ENCODE measurements around the gene COLEC11. TPM values are rescaled to one million over a fixed set of nuclear protein-coding genes. Genes with fewer than 3 reads are reported as not detected.
"Not testable (repeated sequence)": the region's sequence is repeated elsewhere in the genome, so short reads cannot be mapped to it uniquely, and the experiment has no call there.

Gene COLEC11
- total RNA-seq, 4 donors from 2014 or later = 2.8 to 20.5 (median 9.1) TPM

DNA sequence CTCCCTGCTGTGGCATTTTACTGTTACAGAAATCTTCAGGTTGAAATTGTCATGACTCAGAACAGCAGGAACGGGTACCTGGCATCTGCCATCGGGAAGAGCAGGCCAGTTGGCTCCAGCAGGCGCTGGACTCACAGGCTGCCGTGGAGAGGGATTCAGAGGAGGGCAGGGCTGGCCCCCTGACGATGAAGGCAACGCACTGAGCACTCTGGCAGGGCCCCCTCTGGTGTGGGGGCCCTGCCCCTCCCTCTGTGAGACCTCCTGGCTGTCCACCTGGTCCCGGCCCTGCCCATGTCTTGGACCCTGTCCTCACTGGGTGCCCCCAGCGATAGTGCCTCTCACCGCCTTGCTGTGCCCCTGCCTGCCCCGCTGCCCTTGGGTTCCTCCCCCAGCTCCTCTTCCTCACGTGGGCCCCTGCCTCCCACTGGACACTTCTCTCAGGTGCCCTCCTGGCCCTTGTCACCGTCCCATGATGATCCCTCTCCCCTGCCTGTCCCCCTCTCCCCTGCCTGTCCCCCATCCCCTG, 39.7 kb downstream of the COLEC11 start:
- intact Hi-C loops (cut with DNase I) = no loop called here
- Histone ChIP-seq H3K36me3 (no peaks in the 10 kb centered on the region), H3K27ac (no peak overlapping the region), H3K4me1 (no peaks in the 10 kb centered on the region), H3K4me3 (replicated peaks in 1 of 3) (no peak overlapping the region), H3K27me3 (no peaks in the 10 kb centered on the region), H3K9me3 (no peaks in the 10 kb centered on the region)
- WGBS, 2 donors = 76 to 85% methylated on average over 11 to 12 of the region's 12 CpGs
- TF ChIP-seq CTCF (IDR thresholded peaks at IDR 0.05) = no peak
- no peak for TF ChIP-seq POLR2A (IDR thresholded peaks at IDR 0.05)
- DNase-seq = no peak

DNA sequence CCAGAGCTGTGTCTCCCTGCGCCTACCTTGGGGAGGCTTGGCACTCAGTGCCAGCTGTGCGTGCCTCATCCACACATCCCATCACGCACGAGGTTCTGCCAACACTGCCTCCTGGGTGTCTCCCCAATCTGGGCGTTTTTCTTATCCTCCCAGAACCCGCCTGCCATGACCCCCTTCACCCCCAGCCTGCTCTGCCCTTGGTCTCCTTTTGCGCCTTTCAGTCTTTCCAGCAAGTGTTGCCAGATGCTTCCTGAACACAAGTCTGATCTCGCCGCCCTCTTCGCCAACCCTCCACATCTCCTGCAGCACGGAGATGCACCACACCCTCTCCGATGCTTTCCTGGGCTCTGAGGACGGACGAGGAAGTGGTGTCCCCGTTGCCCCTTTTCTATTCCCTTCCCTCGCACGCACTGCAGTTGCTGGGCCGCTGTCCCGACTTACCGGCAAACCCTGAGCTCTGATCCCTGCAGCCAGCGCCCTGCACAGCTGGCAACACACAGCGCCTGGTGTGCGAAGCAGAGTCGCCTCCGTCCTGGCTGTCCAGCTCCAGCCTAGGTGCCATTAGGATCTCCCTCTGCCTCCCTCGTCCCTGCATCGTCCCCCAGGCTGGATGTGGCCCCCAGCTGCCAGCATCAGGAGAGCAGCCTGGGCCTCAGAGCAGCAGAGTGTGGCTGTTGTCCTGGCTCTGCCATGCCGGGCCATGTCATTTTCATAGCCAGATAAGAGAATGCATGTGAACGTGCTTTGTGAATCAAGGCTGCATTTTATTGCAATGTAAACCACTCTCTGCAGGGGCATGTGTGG, 40.5 kb downstream of the COLEC11 start:
- Histone ChIP-seq H3K27me3 (no peaks in the 10 kb centered on the region), H3K27ac (no peak overlapping the region), H3K9me3 (no peaks in the 10 kb centered on the region), H3K36me3 (no peaks in the 10 kb centered on the region), H3K4me1 (no peaks in the 10 kb centered on the region), H3K4me3 (replicated peaks in 1 of 3) (no peak overlapping the region)
- TF ChIP-seq CTCF (IDR thresholded peaks at IDR 0.05) (no peak), POLR2A (IDR thresholded peaks at IDR 0.05) (no peak)
- intact Hi-C loops (cut with DNase I) = no loop called here
- WGBS, 2 donors = 75 to 84% methylated on average over 29 of the region's 29 CpGs
- DNase-seq = no peak

DNA sequence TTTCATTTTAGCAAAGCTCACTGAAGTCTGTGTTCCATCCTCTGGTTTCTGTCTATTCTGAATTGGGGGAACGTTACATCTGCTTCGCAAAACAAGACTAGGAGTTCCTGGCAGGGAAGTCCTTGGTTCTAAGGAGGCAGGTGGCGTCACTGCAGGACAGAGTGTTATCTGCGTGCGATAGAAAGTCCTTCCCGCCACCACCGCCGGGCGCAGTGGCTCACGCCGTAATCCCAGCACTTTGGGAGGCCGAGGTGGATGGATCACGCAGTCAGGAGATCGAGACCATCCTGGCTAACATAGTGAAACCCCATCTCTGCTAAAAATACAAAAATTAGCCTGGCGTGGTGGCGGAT, 41.0 kb downstream of the COLEC11 start:
- H3K4me3 ChIP-seq (replicated peaks in 1 of 3); H3K4me1 ChIP-seq; DNase-seq; H3K27ac ChIP-seq; intact Hi-C loops (cut with DNase I); H3K36me3 ChIP-seq; H3K9me3 ChIP-seq; H3K27me3 ChIP-seq: not testable (repeated sequence)
- 94% methylated on average over 16 of the region's 16 CpGs for WGBS, 2 donors

GRCh38 chr2:3636586-3637310, 41.8 kb downstream of the COLEC11 start:
- H3K27ac ChIP-seq = no peak overlapping the region
- no peak overlapping the region for H3K4me3 ChIP-seq (replicated peaks in 1 of 3)
- intact Hi-C loops (cut with DNase I) = no loop called here
- H3K9me3 ChIP-seq = no peaks in the 10 kb centered on the region
- peaks cover 0 to 6% of the 10 kb centered on the region in 2 donors for H3K4me1 ChIP-seq
- H3K36me3 ChIP-seq = no peaks in the 10 kb centered on the region
- DNase-seq = no peak
- H3K27me3 ChIP-seq = no peaks in the 10 kb centered on the region
- no peak for TF ChIP-seq POLR2A (IDR thresholded peaks at IDR 0.05)
- TF ChIP-seq CTCF (IDR thresholded peaks at IDR 0.05) = no peak
- 69 to 77% methylated on average over 8 to 13 of the region's 13 CpGs for WGBS, 2 donors

- DNase-seq = no peak
- H3K27me3 ChIP-seq = no peaks in the 10 kb centered on the region
- 87 to 88% methylated on average over 11 of the region's 11 CpGs for WGBS, 2 donors
- intact Hi-C loops (cut with DNase I) = no loop called here
- peaks cover 0 to 8% of the 10 kb centered on the region in 2 donors for H3K4me1 ChIP-seq
- no peak for TF ChIP-seq CTCF (IDR thresholded peaks at IDR 0.05)
- TF ChIP-seq POLR2A (IDR thresholded peaks at IDR 0.05) = no peak
- H3K27ac ChIP-seq = no peak overlapping the region
- no peaks in the 10 kb centered on the region for H3K36me3 ChIP-seq
- no peak overlapping the region for H3K4me3 ChIP-seq (replicated peaks in 1 of 3)
- H3K9me3 ChIP-seq = no peaks in the 10 kb centered on the region
Observed at GRCh38 chr2:3637311-3637675, 42.4 kb downstream of the COLEC11 start.
